HG03025 (cell line): ENCODE measurements around the gene DFFB.

ENCODE experiments used
- ATAC-seq: cut with Tn5 transposase; IDR thresholded peaks from one replicate; pipeline ENCODE4 v1.9.1; 2021; ENCODE audit warnings: mild to moderate bottlenecking, moderate library complexity; ENCODE audit not compliant: unreplicated experiment, low FRiP score

Gene DFFB

GRCh38 chr1:3893190-3893589 is 35.9 kb downstream of the DFFB start:
- no peak for ATAC-seq

- ATAC-seq: no peak
These were observed 37.5 kb downstream of the DFFB start for GRCh38 chr1:3894626-3895278.

- no peak for ATAC-seq
These were observed 38.1 kb downstream of the DFFB start for GRCh38 chr1:3895279-3895950.

- no peak for ATAC-seq
These were observed 38.7 kb downstream of the DFFB start for GRCh38 chr1:3895951-3896325.

- ATAC-seq: no peak
These were observed 39.2 kb downstream of the DFFB start for GRCh38 chr1:3896396-3897000.

GRCh38 chr1:3898475-3898735 is 41.1 kb downstream of the DFFB start:
- ATAC-seq: no peak

- no peak for ATAC-seq
These were observed 41.9 kb downstream of the DFFB start for GRCh38 chr1:3898994-3899753.

- ATAC-seq: peak; percentile 3
These were observed 42.5 kb downstream of the DFFB start for GRCh38 chr1:3899754-3900149.

- ATAC-seq: peak; percentile 71
These were observed 43.1 kb downstream of the DFFB start, which contains the start of gene C1orf174 for GRCh38 chr1:3900150-3900968. C1orf174 (minus strand) TSS chr1:3900272; CDS start chr1:3900186, 86 bp downstream.

- ATAC-seq: peak; percentile 42
These were observed 43.8 kb downstream of the DFFB start for GRCh38 chr1:3900969-3901529.

- no peak for ATAC-seq
These were observed 44.8 kb downstream of the DFFB start for GRCh38 chr1:3902111-3902511.

- ATAC-seq: no peak
These were observed 45.4 kb downstream of the DFFB start for GRCh38 chr1:3902571-3903091.

GRCh38 chr1:3903141-3904005 is 46.1 kb downstream of the DFFB start:
- ATAC-seq: no peak

- ATAC-seq: no peak
These were observed 46.9 kb downstream of the DFFB start for GRCh38 chr1:3904006-3904842.

- ATAC-seq: no peak
These were observed 47.5 kb downstream of the DFFB start for GRCh38 chr1:3904843-3905185.

GRCh38 chr1:3905266-3905952 is 48.1 kb downstream of the DFFB start:
- ATAC-seq: no peak

GRCh38 chr1:3905953-3906671 is 48.8 kb downstream of the DFFB start:
- ATAC-seq: no peak
